A673 (cell line): ENCODE results near the gene CGNL1.

Experiments used
- CTCF ChIP-seq: fragments of 300-800, 200-600 bp; sonication (generic); conservative IDR thresholded peaks from 2 replicates; pipeline ENCODE4 v1.5.1; 2017; ENCODE audit warnings: low read depth, mild to moderate bottlenecking, antibody characterized with exemption, low read length, moderate library complexity, mixed read lengths
- EZH2 ChIP-seq: fragments of 200-600 bp; sonication (generic); IDR thresholded peaks from 2 replicates; pipeline ENCODE4 v1.6.1; 2017; ENCODE audit warnings: borderline replicate concordance, low read depth, mild to moderate bottlenecking, mixed read lengths, antibody characterized with exemption, low read length; ENCODE audit not compliant: poor library complexity, severe bottlenecking

GRCh38 chr15:57343048-57343447, 33.3 kb upstream of the CGNL1 start:
- TF ChIP-seq CTCF (no peak), EZH2 (no peak)
